AG09309 (cell line): ENCODE results near the gene COPS8.

Experiments used
- DNase-seq: peaks from one replicate; pipeline ENCODE4 v3.0.0-alpha.2; 2010; ENCODE audit warnings: low read depth
- H3K4me3 ChIP-seq: 2 replicates; pipeline ENCODE4 v1.5.1; 2011; ENCODE audit warnings: mild to moderate bottlenecking, low read depth, low read length, moderate library complexity; ENCODE audit not compliant: control insufficient read depth
- CTCF ChIP-seq: IDR thresholded peaks from 2 replicates; pipeline ENCODE4 v1.5.1; 2011; ENCODE audit warnings: mild to moderate bottlenecking, low read depth, low read length, inconsistent platforms; ENCODE audit not compliant: insufficient read depth, control insufficient read depth; ENCODE audit errors: missing control alignments

The COPS8 gene

GRCh38 chr2:237137626-237138323, 52.1 kb downstream of the COPS8 start:
- DNase-seq: no peak
- no peak overlapping the region for H3K4me3 ChIP-seq
- TF ChIP-seq CTCF: no peak

GRCh38 chr2:237139123-237139675, 53.5 kb downstream of the COPS8 start:
- H3K4me3 ChIP-seq: no peak overlapping the region
- TF ChIP-seq CTCF: no peak
- no peak for DNase-seq

GRCh38 chr2:237140689-237141285, 55.1 kb downstream of the COPS8 start:
- no peak for TF ChIP-seq CTCF
- DNase-seq: no peak
- H3K4me3 ChIP-seq: no peak overlapping the region

GRCh38 chr2:237141571-237142051, 55.9 kb downstream of the COPS8 start:
- no peak for DNase-seq
- no peak overlapping the region for H3K4me3 ChIP-seq
- no peak for TF ChIP-seq CTCF

- DNase-seq: no peak
These were observed 57.4 kb downstream of the COPS8 start for GRCh38 chr2:237143118-237143517.

More at GRCh38 chr2:237143118-237143517, 57.4 kb downstream of the COPS8 start:
- TF ChIP-seq CTCF: no peak
- no peak overlapping the region for H3K4me3 ChIP-seq
